ENCODE data around the gene MBTD1.

The MBTD1 gene

DNA sequence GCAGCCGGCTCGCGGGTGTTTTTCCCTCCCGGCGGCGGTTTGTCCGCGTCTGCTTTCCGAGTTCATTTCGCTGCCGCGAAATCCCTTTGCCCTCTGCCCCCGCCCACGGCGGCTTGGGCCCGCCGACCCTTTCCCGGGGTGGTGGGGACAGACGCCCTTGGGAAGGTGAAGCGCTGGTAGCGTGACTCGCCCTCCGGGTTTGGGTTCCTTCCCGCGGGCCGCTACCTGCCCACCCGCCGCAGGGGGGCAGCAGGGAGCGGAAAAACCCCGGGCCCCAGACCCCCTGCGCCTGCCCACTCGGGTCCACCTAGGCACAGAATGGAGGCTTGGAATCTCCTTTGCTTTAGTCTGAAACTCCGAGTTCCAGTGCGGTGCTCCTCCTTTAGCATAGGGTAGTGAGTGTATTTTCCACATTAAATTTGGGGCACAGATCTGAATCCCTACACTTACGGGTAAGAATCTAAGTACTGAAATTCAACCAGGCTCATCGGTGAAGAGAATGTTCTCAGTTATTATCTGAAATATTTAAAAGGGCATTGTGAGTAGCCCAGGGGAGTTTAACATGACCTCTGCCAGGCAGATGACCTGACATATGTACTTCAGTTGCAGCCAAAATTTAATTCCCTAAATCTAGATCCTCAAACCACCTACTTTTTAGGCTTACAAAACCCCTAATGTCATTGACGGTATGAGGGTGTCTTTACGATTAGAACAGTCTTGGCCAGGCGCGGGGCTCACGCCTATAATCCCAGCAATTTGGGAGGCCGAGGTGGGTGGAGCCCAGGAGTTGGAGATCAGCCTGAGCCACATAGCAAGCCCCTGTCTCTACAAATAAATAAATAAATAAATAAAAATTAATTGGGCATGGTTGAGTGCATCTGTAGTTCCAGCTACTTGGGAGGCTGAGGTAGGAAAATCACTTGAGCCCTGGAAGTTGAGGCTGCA lies 92.6 kb downstream of the MBTD1 start:
- H3K14ac ChIP-seq (ENCODE audit: low read length in 2 of 2) = peak overlapping the region in 1 of 2 experiments; percentile 88
- peak overlapping the region; percentile 92 to 93 for H3K4me3 ChIP-seq (ENCODE audit: insufficient read depth in 1 of 2, low read depth in 1 of 2, low read length in 2 of 2)
- peak overlapping the region; percentile 95 to 96 for H3K4ac ChIP-seq (ENCODE audit: low read depth in 1 of 2, low read length in 2 of 2)
- H2AK5ac ChIP-seq (ENCODE audit: low read length, severe bottlenecking) = peak overlapping the region; percentile 13
- peak overlapping the region; percentile 96 for H4K91ac ChIP-seq (ENCODE audit: low read length)
- peak overlapping the region; percentile 91 for H3K27ac ChIP-seq (ENCODE audit: low read length, poor library complexity, severe bottlenecking)
- H3K23ac ChIP-seq (ENCODE audit: low read length in 2 of 2) = peak overlapping the region in 1 of 2 experiments; percentile 57
- H3K79me1 ChIP-seq (replicated peaks; ENCODE audit: low read length, poor library complexity, severe bottlenecking) = peaks cover 21% of the 10 kb centered on the region
- 14% methylated on average over 39 of the region's 42 CpGs for WGBS
- H3K4me2 ChIP-seq (ENCODE audit: low read length, poor library complexity, severe bottlenecking) = peak overlapping the region; percentile 84
- peak overlapping the region; percentile 89 for H2AFZ ChIP-seq (ENCODE audit: low read depth, low read length)
- no peaks in the 10 kb centered on the region for H3K9me3 ChIP-seq (ENCODE audit: control insufficient read depth, low read length)
- DNase-seq = peak; percentile 70
- H3K4me1 ChIP-seq (ENCODE audit: control insufficient read depth, insufficient read depth, low read depth, low read length) = peaks cover 14% of the 10 kb centered on the region
- no peak overlapping the region for H4K8ac ChIP-seq (ENCODE audit: low read length)
- H3K36me3 ChIP-seq (ENCODE audit: control insufficient read depth in 1 of 2, insufficient read depth in 2 of 2, low read depth in 1 of 2, low read length in 2 of 2) = peaks cover 46 to 54% of the 10 kb centered on the region in 2 experiments
- H2BK5ac ChIP-seq (ENCODE audit: low read depth, low read length, poor library complexity, severe bottlenecking) = peak overlapping the region; percentile 19
- H3K27me3 ChIP-seq (ENCODE audit: control insufficient read depth in 1 of 2, insufficient read depth in 1 of 2, low read length in 2 of 2) = no peaks in the 10 kb centered on the region
- peak overlapping the region; percentile 92 to 94 for H3K18ac ChIP-seq (ENCODE audit: low read depth in 1 of 2, low read length in 2 of 2)
- H2BK15ac ChIP-seq (ENCODE audit: low read depth, poor library complexity, severe bottlenecking) = peak overlapping the region; percentile 7
- H2BK120ac ChIP-seq (ENCODE audit: low read depth, low read length) = no peak overlapping the region
- H3K9ac ChIP-seq (ENCODE audit: low read length) = peak overlapping the region; percentile 95
- H2BK12ac ChIP-seq (ENCODE audit: low read length in 2 of 2) = no peak overlapping the region

DNA sequence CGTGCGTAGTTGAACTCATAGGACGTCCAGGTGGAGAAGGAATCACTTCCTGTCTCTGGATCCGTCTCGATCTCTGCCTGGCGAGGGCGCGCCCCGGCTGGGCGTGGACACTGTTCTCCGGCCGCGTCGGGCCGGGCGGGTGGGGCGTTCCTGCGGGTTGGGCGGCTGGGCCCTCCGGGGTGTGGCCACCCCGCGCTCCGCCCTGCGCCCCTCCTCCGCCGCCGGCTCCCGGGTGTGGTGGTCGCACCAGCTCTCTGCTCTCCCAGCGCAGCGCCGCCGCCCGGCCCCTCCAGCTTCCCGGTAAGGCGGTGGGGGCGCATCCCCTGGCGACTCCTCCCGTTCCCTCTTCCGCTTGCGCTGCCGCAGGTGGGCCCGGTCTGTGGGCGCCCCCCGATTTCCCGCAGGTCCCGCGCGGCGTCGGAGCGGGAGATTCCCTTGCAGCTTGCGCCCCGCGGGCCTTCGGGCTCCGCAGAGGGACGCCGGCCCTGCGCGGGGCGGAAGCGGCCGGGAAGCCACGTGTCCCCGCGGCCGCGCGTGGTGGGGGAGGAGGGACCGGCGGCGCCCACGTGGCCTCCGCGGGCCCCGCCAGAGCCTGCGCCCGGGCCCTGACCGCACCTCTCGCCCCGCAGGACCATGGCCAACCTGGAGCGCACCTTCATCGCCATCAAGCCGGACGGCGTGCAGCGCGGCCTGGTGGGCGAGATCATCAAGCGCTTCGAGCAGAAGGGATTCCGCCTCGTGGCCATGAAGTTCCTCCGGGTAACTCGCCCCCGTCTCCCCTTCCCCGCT lies 93.5 kb downstream of the MBTD1 start, which contains the start of gene NME2:
Gene NME2 (plus strand): TSS at position 214 of the 789 bp plus-strand sequence. CDS start 420 bp downstream, at position 634.
- Histone ChIP-seq H3K4me3 (ENCODE audit: insufficient read depth in 1 of 2, low read depth in 1 of 2, low read length in 2 of 2) (peak within 1 kb of the TSS; percentile 92 to 93), H3K36me3 (ENCODE audit: control insufficient read depth in 1 of 2, insufficient read depth in 2 of 2, low read depth in 1 of 2, low read length in 2 of 2) (peaks cover 45 to 55% of the 10 kb centered on the region in 2 experiments), H3K79me1 (replicated peaks; ENCODE audit: low read length, poor library complexity, severe bottlenecking) (peaks cover 21% of the 10 kb centered on the region), H3K14ac (ENCODE audit: low read length in 2 of 2) (peak within 1 kb of the TSS in 1 of 2 experiments; percentile 88), H3K27me3 (ENCODE audit: control insufficient read depth in 1 of 2, insufficient read depth in 1 of 2, low read length in 2 of 2) (no peaks in the 10 kb centered on the region), H4K91ac (ENCODE audit: low read length) (peak within 1 kb of the TSS; percentile 96), H3K9ac (ENCODE audit: low read length) (peak within 1 kb of the TSS; percentile 95), H2AFZ (ENCODE audit: low read depth, low read length) (peak within 1 kb of the TSS; percentile 89), H2BK120ac (ENCODE audit: low read depth, low read length) (peak within 1 kb of the TSS; percentile 83), H2BK12ac (ENCODE audit: low read length in 2 of 2) (peak within 1 kb of the TSS in 1 of 2 experiments; percentile 33), H4K8ac (ENCODE audit: low read length) (peak within 1 kb of the TSS; percentile 99), H3K9me3 (ENCODE audit: control insufficient read depth, low read length) (no peaks in the 10 kb centered on the region), H3K4me1 (ENCODE audit: control insufficient read depth, insufficient read depth, low read depth, low read length) (peaks cover 14% of the 10 kb centered on the region), H3K27ac (ENCODE audit: low read length, poor library complexity, severe bottlenecking) (peak within 1 kb of the TSS; percentile 91), H3K4ac (ENCODE audit: low read depth in 1 of 2, low read length in 2 of 2) (peak within 1 kb of the TSS; percentile 95 to 96), H3K18ac (ENCODE audit: low read depth in 1 of 2, low read length in 2 of 2) (peak within 1 kb of the TSS; percentile 93 to 94), H2AK5ac (ENCODE audit: low read length, severe bottlenecking) (peak within 1 kb of the TSS; percentile 20), H2BK15ac (ENCODE audit: low read depth, poor library complexity, severe bottlenecking) (peak within 1 kb of the TSS; percentile 68), H3K4me2 (ENCODE audit: low read length, poor library complexity, severe bottlenecking) (peak within 1 kb of the TSS; percentile 84), H3K23ac (ENCODE audit: low read length in 2 of 2) (peak within 1 kb of the TSS in 1 of 2 experiments; percentile 73), H2BK5ac (ENCODE audit: low read depth, low read length, poor library complexity, severe bottlenecking) (peak within 1 kb of the TSS; percentile 19)
- WGBS = 0% methylated on average over 49 of the region's 98 CpGs
- DNase-seq = peak; percentile 85

DNA sequence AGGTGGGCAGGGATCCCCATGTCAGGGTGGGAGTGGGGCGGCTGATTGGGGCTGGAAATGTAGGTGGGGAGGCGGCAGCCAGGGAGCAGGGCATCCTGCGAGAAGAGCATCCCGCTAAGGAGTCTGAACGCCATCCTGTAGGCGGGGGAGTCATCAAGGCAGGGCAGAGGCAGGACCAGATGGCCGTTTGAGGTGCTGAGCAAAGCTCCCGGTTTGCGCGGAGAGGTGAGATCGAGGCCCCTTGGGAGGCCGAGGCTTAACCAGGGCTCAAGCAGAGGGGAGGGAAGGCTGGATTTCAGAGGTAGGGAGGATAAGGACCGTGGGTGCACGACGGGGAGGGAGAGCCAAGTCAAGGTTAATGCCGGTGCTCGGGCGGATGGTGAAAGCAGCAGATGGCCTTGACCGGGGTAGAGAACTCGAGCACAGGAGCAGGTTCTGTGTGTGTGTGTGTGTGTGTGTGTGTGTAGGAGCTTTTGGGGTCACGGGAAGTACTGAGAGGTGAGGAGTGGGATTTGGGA lies 94.1 kb downstream of the MBTD1 start:
- Histone ChIP-seq H3K4me1 (ENCODE audit: control insufficient read depth, insufficient read depth, low read depth, low read length) (peaks cover 14% of the 10 kb centered on the region), H4K8ac (ENCODE audit: low read length) (peak overlapping the region; percentile 99), H3K4me3 (ENCODE audit: insufficient read depth in 1 of 2, low read depth in 1 of 2, low read length in 2 of 2) (peak overlapping the region; percentile 92 to 93), H4K91ac (ENCODE audit: low read length) (peak overlapping the region; percentile 91), H3K27me3 (ENCODE audit: control insufficient read depth in 1 of 2, insufficient read depth in 1 of 2, low read length in 2 of 2) (no peaks in the 10 kb centered on the region), H2BK120ac (ENCODE audit: low read depth, low read length) (peak overlapping the region; percentile 21), H3K27ac (ENCODE audit: low read length, poor library complexity, severe bottlenecking) (peak overlapping the region; percentile 85), H3K36me3 (ENCODE audit: control insufficient read depth in 1 of 2, insufficient read depth in 2 of 2, low read depth in 1 of 2, low read length in 2 of 2) (peaks cover 50 to 55% of the 10 kb centered on the region in 2 experiments), H2BK5ac (ENCODE audit: low read depth, low read length, poor library complexity, severe bottlenecking) (no peak overlapping the region), H2BK15ac (ENCODE audit: low read depth, poor library complexity, severe bottlenecking) (peak overlapping the region; percentile 68), H3K4me2 (ENCODE audit: low read length, poor library complexity, severe bottlenecking) (peak overlapping the region; percentile 62), H3K4ac (ENCODE audit: low read depth in 1 of 2, low read length in 2 of 2) (peak overlapping the region; percentile 71 to 84), H3K9me3 (ENCODE audit: control insufficient read depth, low read length) (no peaks in the 10 kb centered on the region), H2AFZ (ENCODE audit: low read depth, low read length) (peak overlapping the region; percentile 54), H3K9ac (ENCODE audit: low read length) (peak overlapping the region; percentile 95), H2AK5ac (ENCODE audit: low read length, severe bottlenecking) (peak overlapping the region; percentile 20), H2BK12ac (ENCODE audit: low read length in 2 of 2) (peak overlapping the region in 1 of 2 experiments; percentile 33), H3K18ac (ENCODE audit: low read depth in 1 of 2, low read length in 2 of 2) (peak overlapping the region; percentile 87 to 93), H3K14ac (ENCODE audit: low read length in 2 of 2) (peak overlapping the region in 1 of 2 experiments; percentile 84), H3K23ac (ENCODE audit: low read length in 2 of 2) (peak overlapping the region in 1 of 2 experiments; percentile 57), H3K79me1 (replicated peaks; ENCODE audit: low read length, poor library complexity, severe bottlenecking) (peaks cover 24% of the 10 kb centered on the region)
- 11% methylated on average over 21 of the region's 21 CpGs for WGBS
- DNase-seq = no peak

Data from mesenchymal stem cell (in vitro differentiated cells and primary cell).